ENCODE measurements around the gene RNF38.

GRCh38 chr9:36289836-36290435, 110.1 kb downstream of the RNF38 start:
- TF ChIP-seq, protein P1, sequence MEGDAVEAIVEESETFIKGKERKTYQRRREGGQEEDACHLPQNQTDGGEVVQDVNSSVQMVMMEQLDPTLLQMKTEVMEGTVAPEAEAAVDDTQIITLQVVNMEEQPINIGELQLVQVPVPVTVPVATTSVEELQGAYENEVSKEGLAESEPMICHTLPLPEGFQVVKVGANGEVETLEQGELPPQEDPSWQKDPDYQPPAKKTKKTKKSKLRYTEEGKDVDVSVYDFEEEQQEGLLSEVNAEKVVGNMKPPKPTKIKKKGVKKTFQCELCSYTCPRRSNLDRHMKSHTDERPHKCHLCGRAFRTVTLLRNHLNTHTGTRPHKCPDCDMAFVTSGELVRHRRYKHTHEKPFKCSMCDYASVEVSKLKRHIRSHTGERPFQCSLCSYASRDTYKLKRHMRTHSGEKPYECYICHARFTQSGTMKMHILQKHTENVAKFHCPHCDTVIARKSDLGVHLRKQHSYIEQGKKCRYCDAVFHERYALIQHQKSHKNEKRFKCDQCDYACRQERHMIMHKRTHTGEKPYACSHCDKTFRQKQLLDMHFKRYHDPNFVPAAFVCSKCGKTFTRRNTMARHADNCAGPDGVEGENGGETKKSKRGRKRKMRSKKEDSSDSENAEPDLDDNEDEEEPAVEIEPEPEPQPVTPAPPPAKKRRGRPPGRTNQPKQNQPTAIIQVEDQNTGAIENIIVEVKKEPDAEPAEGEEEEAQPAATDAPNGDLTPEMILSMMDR (IDR thresholded peaks at IDR 0.05): no peak
- no peak for TF ChIP-seq POLR2A (IDR thresholded peaks at IDR 0.05)

All from prostate gland (tissue), 2 donors.